Measurements from ENCODE around the gene REN.

Gene REN

DNA sequence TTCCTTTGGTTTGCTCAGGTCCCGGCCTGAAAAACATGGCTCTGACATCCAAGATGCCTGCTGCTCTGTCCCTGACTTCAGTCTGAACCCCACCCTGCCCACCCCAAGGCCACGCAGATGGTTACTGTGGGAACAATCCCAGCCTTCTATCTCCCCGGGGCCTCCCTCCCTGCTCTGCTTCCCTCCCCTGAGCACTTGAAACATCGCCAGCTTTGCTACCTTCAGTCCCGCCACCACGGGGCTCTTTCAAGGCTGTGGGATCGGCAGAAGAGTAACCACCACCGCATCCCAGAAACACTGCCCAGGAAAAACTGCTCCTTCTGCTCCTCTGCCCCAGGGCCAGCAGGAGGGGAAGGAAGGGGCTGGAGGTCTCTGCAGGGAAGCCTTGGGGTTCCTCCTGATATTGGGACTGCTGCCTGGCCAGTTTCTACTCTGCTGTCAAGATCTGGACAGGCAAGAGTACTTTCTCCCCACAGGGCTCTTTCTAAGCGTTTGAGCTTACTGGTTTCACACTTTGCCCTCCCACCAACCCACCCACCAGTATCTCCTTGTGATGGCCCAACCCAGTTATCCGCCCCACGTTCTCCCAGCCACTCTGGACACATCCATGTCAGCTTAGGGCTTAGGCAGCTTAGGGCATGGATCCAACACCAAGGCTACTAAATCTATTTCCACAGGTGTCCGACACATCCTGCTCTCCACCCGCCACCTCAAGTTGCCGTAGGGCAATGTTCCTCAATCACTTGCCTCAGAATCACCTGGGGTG, 22.7 kb downstream of the REN start:
- Histone ChIP-seq H2AFZ (ENCODE audit: low read depth, low read length) (no peak overlapping the region), H4K8ac (ENCODE audit: low read length) (no peak overlapping the region), H2BK5ac (ENCODE audit: low read depth, low read length, poor library complexity, severe bottlenecking) (no peak overlapping the region), H2BK15ac (ENCODE audit: low read depth, poor library complexity, severe bottlenecking) (no peak overlapping the region), H2AK5ac (ENCODE audit: low read length, severe bottlenecking) (no peak overlapping the region), H3K4me1 (ENCODE audit: control insufficient read depth, insufficient read depth, low read depth, low read length) (no peaks in the 10 kb centered on the region), H2BK120ac (ENCODE audit: low read depth, low read length) (no peak overlapping the region), H3K4me3 (ENCODE audit: insufficient read depth in 1 of 2, low read depth in 1 of 2, low read length in 2 of 2) (no peak overlapping the region), H3K79me1 (replicated peaks; ENCODE audit: low read length, poor library complexity, severe bottlenecking) (no peaks in the 10 kb centered on the region), H3K14ac (ENCODE audit: low read length in 2 of 2) (no peak overlapping the region), H3K4me2 (ENCODE audit: low read length, poor library complexity, severe bottlenecking) (no peak overlapping the region), H3K18ac (ENCODE audit: low read depth in 1 of 2, low read length in 2 of 2) (no peak overlapping the region), H3K9me3 (ENCODE audit: control insufficient read depth, low read length) (no peaks in the 10 kb centered on the region), H4K91ac (ENCODE audit: low read length) (no peak overlapping the region), H3K27ac (ENCODE audit: low read length, poor library complexity, severe bottlenecking) (no peak overlapping the region), H2BK12ac (ENCODE audit: low read length in 2 of 2) (no peak overlapping the region), H3K27me3 (ENCODE audit: control insufficient read depth in 1 of 2, insufficient read depth in 1 of 2, low read length in 2 of 2) (peaks cover 3 to 31% of the 10 kb centered on the region in 2 experiments), H3K36me3 (ENCODE audit: control insufficient read depth in 1 of 2, insufficient read depth in 2 of 2, low read depth in 1 of 2, low read length in 2 of 2) (peaks cover 0 to 7% of the 10 kb centered on the region in 2 experiments), H3K23ac (ENCODE audit: low read length in 2 of 2) (no peak overlapping the region), H3K4ac (ENCODE audit: low read depth in 1 of 2, low read length in 2 of 2) (no peak overlapping the region), H3K9ac (ENCODE audit: low read length) (no peak overlapping the region)
- WGBS: 81% methylated on average over 13 of the region's 14 CpGs
- DNase-seq: no peak

DNA sequence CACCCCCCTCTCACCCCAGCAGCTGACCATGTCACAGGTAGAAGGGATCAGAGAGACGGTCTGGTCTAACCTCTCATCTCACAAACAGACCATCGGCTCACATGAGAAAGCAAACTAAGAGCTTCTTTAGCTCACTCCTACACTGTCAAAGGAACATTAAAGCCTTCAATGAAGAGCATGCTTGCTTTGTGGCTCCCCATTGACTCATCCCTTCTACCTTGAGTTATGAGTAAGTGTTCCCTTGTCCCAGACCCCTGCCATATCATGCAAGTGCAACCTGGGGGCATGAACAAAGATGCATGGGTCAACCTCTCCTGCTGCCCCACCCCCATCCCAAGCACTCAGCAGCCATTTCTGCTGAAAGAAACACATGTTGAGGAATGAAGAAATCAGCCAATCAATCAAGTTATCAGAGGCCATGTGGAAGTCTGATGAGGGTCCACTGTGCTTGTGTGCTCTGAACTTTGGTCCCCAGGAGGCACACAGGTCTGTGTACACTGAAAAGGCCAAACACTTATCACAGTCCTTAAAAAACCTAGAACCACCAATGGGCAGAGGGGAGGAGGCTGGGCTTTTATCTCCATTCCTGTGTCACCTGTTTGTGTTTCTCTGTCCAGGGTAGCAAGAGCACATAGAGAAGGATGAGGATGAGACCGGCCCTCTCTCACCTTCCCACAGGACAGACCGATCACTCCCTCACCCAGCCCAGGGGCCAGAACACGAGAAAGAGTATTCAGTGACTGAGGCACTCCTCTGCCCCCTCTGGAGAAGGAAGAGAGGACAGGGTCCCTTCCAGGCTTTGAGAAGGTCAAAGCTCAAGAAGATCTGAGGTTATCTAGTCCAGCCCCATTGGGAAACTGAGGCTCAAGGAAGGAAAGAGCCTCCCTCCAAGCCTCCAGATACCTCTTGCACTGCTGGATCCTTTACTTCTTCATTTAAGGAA, 23.8 kb downstream of the REN start:
- Histone ChIP-seq H3K14ac (ENCODE audit: low read length in 2 of 2) (no peak overlapping the region), H3K27ac (ENCODE audit: low read length, poor library complexity, severe bottlenecking) (no peak overlapping the region), H3K4me2 (ENCODE audit: low read length, poor library complexity, severe bottlenecking) (no peak overlapping the region), H3K4me3 (ENCODE audit: insufficient read depth in 1 of 2, low read depth in 1 of 2, low read length in 2 of 2) (no peak overlapping the region), H4K91ac (ENCODE audit: low read length) (no peak overlapping the region), H3K79me1 (replicated peaks; ENCODE audit: low read length, poor library complexity, severe bottlenecking) (no peaks in the 10 kb centered on the region), H3K36me3 (ENCODE audit: control insufficient read depth in 1 of 2, insufficient read depth in 2 of 2, low read depth in 1 of 2, low read length in 2 of 2) (peaks cover 0 to 11% of the 10 kb centered on the region in 2 experiments), H3K9ac (ENCODE audit: low read length) (no peak overlapping the region), H2BK120ac (ENCODE audit: low read depth, low read length) (no peak overlapping the region), H3K23ac (ENCODE audit: low read length in 2 of 2) (no peak overlapping the region), H2BK5ac (ENCODE audit: low read depth, low read length, poor library complexity, severe bottlenecking) (no peak overlapping the region), H3K4me1 (ENCODE audit: control insufficient read depth, insufficient read depth, low read depth, low read length) (no peaks in the 10 kb centered on the region), H3K18ac (ENCODE audit: low read depth in 1 of 2, low read length in 2 of 2) (no peak overlapping the region), H3K27me3 (ENCODE audit: control insufficient read depth in 1 of 2, insufficient read depth in 1 of 2, low read length in 2 of 2) (peaks cover 3 to 32% of the 10 kb centered on the region in 2 experiments), H3K9me3 (ENCODE audit: control insufficient read depth, low read length) (no peaks in the 10 kb centered on the region), H3K4ac (ENCODE audit: low read depth in 1 of 2, low read length in 2 of 2) (no peak overlapping the region), H2AK5ac (ENCODE audit: low read length, severe bottlenecking) (no peak overlapping the region), H2BK15ac (ENCODE audit: low read depth, poor library complexity, severe bottlenecking) (no peak overlapping the region), H2AFZ (ENCODE audit: low read depth, low read length) (no peak overlapping the region), H4K8ac (ENCODE audit: low read length) (no peak overlapping the region), H2BK12ac (ENCODE audit: low read length in 2 of 2) (no peak overlapping the region)
- 88% methylated on average over 5 of the region's 5 CpGs for WGBS
- no peak for DNase-seq

GRCh38 chr1:204141131-204141530, 25.0 kb downstream of the REN start:
- Histone ChIP-seq H2AK5ac (ENCODE audit: low read length, severe bottlenecking) (no peak overlapping the region), H2BK120ac (ENCODE audit: low read depth, low read length) (no peak overlapping the region), H3K14ac (ENCODE audit: low read length in 2 of 2) (no peak overlapping the region), H3K9me3 (ENCODE audit: control insufficient read depth, low read length) (no peaks in the 10 kb centered on the region), H3K4me2 (ENCODE audit: low read length, poor library complexity, severe bottlenecking) (no peak overlapping the region), H2AFZ (ENCODE audit: low read depth, low read length) (no peak overlapping the region), H3K4ac (ENCODE audit: low read depth in 1 of 2, low read length in 2 of 2) (no peak overlapping the region), H3K27ac (ENCODE audit: low read length, poor library complexity, severe bottlenecking) (no peak overlapping the region), H2BK15ac (ENCODE audit: low read depth, poor library complexity, severe bottlenecking) (no peak overlapping the region), H3K27me3 (ENCODE audit: control insufficient read depth in 1 of 2, insufficient read depth in 1 of 2, low read length in 2 of 2) (peaks cover 3 to 29% of the 10 kb centered on the region in 2 experiments), H2BK12ac (ENCODE audit: low read length in 2 of 2) (no peak overlapping the region), H3K4me1 (ENCODE audit: control insufficient read depth, insufficient read depth, low read depth, low read length) (no peaks in the 10 kb centered on the region), H3K4me3 (ENCODE audit: insufficient read depth in 1 of 2, low read depth in 1 of 2, low read length in 2 of 2) (no peak overlapping the region), H3K23ac (ENCODE audit: low read length in 2 of 2) (no peak overlapping the region), H3K36me3 (ENCODE audit: control insufficient read depth in 1 of 2, insufficient read depth in 2 of 2, low read depth in 1 of 2, low read length in 2 of 2) (peaks cover 0 to 13% of the 10 kb centered on the region in 2 experiments), H3K79me1 (replicated peaks; ENCODE audit: low read length, poor library complexity, severe bottlenecking) (no peaks in the 10 kb centered on the region), H4K91ac (ENCODE audit: low read length) (no peak overlapping the region), H2BK5ac (ENCODE audit: low read depth, low read length, poor library complexity, severe bottlenecking) (no peak overlapping the region), H4K8ac (ENCODE audit: low read length) (no peak overlapping the region), H3K18ac (ENCODE audit: low read depth in 1 of 2, low read length in 2 of 2) (no peak overlapping the region), H3K9ac (ENCODE audit: low read length) (no peak overlapping the region)
- DNase-seq: no peak
- 95% methylated on average over 3 of the region's 3 CpGs for WGBS

DNA sequence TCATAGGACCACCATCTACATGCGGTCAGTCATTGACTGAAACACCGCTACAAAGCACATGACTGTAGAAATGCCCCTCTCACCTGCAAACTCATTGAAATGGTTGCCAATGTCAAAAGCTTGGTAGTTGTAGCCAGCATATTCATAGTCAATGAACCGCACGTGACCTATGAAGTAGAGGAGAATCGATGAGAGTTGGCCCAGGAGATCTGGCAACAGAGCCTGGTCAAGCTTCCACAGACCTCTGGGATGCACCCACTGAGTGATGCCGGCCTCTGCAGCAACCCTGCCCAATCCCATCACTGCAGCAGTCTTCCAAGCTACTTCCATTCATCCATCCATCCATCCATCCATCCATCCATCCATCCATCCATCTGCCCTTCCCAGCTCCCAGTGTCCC, 26.2 kb downstream of the REN start:
- 95% methylated on average over 6 of the region's 6 CpGs for WGBS
- no peak overlapping the region for H2BK5ac ChIP-seq (ENCODE audit: low read depth, low read length, poor library complexity, severe bottlenecking)

More for the DNA sequence above, 26.2 kb downstream of the REN start:
- Histone ChIP-seq H2BK15ac (ENCODE audit: low read depth, poor library complexity, severe bottlenecking) (no peak overlapping the region), H3K27me3 (ENCODE audit: control insufficient read depth in 1 of 2, insufficient read depth in 1 of 2, low read length in 2 of 2) (peaks cover 3 to 18% of the 10 kb centered on the region in 2 experiments), H2AFZ (ENCODE audit: low read depth, low read length) (no peak overlapping the region), H3K23ac (ENCODE audit: low read length in 2 of 2) (no peak overlapping the region), H2BK120ac (ENCODE audit: low read depth, low read length) (no peak overlapping the region), H3K4ac (ENCODE audit: low read depth in 1 of 2, low read length in 2 of 2) (no peak overlapping the region), H2BK12ac (ENCODE audit: low read length in 2 of 2) (no peak overlapping the region), H3K4me2 (ENCODE audit: low read length, poor library complexity, severe bottlenecking) (no peak overlapping the region), H3K36me3 (ENCODE audit: control insufficient read depth in 1 of 2, insufficient read depth in 2 of 2, low read depth in 1 of 2, low read length in 2 of 2) (peaks cover 0 to 12% of the 10 kb centered on the region in 2 experiments), H2AK5ac (ENCODE audit: low read length, severe bottlenecking) (no peak overlapping the region), H3K9me3 (ENCODE audit: control insufficient read depth, low read length) (no peaks in the 10 kb centered on the region), H4K91ac (ENCODE audit: low read length) (no peak overlapping the region), H3K4me3 (ENCODE audit: insufficient read depth in 1 of 2, low read depth in 1 of 2, low read length in 2 of 2) (no peak overlapping the region), H3K18ac (ENCODE audit: low read depth in 1 of 2, low read length in 2 of 2) (no peak overlapping the region), H3K9ac (ENCODE audit: low read length) (no peak overlapping the region), H3K4me1 (ENCODE audit: control insufficient read depth, insufficient read depth, low read depth, low read length) (no peaks in the 10 kb centered on the region), H4K8ac (ENCODE audit: low read length) (no peak overlapping the region), H3K27ac (ENCODE audit: low read length, poor library complexity, severe bottlenecking) (no peak overlapping the region), H3K14ac (ENCODE audit: low read length in 2 of 2) (no peak overlapping the region), H3K79me1 (replicated peaks; ENCODE audit: low read length, poor library complexity, severe bottlenecking) (no peaks in the 10 kb centered on the region)
- no peak for DNase-seq
